ENCODE measurements around the gene NLN.
"Not testable (repeated sequence)": the region's sequence is repeated elsewhere in the genome, so short reads cannot be mapped to it uniquely, and the experiment has no call there.

The NLN gene

DNA sequence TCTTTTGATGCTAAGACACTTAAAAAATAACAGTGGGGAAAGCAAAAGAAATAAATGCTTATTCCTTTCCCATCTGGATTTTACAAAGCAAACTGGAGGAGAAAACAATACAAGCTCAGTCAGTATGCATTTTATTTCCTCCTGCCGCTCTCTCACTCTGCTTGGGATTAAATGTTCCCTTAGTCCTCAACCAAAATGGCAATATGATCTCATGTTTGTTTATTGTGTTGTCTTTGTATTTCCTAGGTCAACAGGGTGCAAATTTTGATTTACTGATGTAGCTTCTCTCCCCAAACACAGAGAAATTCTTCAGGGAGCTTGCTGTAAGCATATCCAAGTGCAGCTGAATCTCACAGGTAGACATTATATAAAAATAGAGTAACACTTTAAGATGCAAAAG, 112.3 kb downstream of the NLN start:
- no peak for DNase-seq

DNA sequence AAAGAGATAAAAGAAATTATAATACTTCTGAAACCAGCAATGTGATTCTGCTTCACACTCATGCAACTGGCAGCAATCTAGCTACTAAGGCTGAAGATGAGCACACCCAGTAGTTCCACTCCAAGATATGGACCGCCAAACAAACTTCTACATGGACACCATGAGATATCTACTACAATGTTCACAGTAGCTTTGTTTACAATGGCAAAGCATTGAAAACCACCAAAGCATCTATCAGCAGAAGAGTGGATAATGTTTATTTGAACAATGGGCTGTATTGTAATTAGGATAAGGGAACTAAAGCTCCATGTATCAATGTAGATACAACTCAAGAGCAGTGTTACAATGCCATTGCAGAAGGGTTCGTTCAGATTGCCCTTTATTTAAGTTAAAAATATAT, 113.2 kb downstream of the NLN start:
- DNase-seq: no peak

DNA sequence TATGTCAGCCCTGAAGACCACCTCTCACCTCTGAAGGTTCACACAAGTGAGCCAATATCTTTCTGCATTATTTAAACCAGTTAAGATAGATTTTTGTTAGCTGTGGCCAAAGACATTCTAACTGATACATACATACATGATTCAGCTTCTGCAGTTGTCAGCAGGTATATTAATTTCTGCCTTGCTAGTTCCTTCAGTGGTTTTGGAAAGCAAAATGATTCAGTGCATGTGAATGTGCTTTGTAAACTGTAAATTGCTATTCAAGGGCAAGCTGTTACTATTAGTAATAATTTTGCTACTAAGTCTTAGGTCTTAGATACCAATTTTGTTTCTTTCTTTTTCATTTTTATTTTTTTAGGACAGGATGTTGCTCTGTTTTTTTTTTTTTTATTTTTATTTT, 115.1 kb downstream of the NLN start:
- DNase-seq: no peak

DNA sequence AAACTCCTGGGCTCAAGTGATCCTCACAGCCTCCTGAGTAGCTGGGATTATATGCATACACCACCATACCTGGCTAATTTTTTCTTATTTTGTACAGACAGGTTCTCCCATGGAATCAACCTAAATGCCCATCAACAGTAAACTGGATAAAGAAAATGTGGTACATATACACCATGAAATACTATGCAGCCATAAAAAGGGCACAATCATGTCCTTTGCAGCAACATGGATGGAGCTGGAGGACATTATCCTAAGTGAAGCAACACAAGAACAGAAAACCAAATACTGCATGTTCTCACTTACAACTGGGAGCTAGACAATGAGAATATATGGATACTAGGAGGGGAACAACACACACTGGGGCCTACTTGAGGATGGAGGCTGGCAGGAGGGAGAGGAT, 117.2 kb downstream of the NLN start:
- DNase-seq: not testable (repeated sequence)

DNA sequence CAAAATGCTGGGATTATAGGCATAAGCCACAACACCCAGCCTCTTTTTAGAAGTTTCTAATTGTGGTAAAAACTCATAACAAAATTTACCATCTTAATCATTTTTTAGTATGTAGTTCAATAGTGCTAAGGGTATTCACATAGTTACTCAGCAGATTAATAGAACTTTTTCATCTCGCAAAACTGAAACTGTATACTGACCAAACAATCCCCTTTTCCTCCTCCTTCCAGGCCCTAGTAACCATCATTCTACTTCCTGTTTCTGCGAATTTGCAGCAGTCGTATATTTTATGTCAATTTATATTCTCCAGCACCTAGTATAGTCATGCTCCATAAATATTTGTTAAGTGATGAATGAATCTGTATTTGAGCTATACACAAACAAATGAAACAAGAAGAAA, 118.1 kb downstream of the NLN start:
- no peak for DNase-seq

DNA sequence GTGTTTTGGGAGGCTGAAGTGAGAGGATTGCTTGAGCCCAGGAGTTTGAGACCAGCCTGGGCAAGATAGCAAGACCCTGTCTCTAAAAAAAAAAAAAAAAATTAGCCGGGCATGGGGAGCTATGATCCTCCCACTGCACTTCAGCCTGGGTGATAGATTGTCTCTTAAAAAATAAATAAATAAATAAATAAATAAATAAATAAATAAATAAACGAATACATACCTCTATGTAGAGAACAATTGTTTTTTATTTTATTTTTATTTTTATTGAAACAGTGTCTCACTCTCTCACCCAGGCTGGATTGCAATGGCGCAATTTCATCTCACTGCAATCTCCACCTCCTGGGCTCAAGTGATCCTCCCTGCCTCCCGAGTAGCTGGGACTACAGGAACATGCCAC, 122.8 kb downstream of the NLN start:
- not testable (repeated sequence) for DNase-seq

DNA sequence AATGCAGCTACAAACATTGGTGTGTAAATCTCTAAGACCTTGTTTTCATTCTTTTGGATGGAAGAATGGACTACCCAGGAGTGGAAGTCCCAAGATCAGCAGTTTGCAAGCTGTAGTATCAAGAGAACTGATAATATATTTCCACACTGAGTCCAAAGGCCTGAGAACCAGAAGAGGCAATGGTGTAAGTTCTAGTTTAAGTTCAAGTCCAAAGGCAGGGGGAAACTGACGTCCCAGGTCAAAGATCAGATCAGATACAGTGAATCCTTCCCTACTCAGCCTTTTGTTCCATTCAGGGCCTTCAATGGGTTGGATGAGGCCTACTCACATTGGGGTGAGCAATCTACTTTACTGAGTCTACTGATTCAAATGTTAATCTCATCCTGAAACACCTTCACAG, 124.1 kb downstream of the NLN start:
- no peak for DNase-seq

DNA sequence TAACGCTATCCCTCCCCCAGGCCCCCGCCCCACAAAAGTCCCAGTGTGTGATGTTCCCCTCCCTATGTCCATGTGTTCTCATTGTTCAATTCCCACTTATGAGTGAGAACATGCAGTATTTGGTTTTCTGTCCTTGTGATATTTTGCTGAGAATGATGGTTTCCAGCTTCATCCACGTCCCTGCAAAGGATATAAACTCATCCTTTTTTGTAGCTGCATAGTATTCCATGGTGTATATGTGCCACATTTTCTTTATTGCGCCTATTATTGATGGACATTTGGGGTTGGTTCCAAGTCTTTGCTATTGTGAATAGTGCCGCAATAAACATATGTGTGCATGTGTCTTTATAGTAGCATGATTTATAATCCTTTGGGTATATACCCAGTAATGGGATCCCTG, 125.0 kb downstream of the NLN start:
- not testable (repeated sequence) for DNase-seq

DNA sequence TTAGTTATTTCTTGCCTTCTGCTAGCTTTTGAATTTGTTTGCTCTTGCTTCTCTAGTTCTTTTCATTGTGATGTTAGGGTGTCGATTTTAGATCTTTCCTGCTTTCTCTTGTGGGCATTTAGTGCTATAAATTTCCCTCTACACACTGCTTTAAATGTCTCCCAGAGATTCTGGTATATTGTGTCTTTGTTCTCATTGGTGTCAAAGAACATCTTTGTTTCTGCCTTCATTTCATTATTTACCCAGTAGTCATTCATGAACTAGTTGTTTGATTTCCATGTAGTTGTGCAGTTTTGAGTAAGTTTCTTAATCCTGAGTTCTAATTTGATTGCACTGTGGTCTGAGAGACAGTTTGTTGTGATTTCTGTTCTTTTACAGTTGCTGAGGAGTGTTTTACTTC, 127.9 kb downstream of the NLN start:
- DNase-seq: not testable (repeated sequence)

DNA sequence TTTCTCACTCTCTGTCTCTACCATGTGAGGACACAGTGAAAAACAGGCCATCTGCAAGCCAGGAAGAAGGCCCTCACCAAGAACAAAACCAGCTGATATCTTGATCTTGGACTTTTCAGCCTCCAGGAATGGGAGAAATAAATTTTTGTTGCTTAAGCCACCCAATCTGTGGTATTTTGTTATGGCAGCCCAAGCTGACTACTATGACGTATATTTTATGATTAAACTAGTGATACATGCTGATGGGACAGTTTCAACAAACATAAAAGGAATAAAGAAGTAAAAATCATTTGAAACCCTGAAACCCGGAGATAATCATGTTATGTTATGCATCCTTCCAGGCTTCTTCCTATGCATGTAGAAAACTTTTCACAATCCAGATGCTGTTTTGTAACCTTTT, 132.9 kb downstream of the NLN start:
- no peak for DNase-seq

DNA sequence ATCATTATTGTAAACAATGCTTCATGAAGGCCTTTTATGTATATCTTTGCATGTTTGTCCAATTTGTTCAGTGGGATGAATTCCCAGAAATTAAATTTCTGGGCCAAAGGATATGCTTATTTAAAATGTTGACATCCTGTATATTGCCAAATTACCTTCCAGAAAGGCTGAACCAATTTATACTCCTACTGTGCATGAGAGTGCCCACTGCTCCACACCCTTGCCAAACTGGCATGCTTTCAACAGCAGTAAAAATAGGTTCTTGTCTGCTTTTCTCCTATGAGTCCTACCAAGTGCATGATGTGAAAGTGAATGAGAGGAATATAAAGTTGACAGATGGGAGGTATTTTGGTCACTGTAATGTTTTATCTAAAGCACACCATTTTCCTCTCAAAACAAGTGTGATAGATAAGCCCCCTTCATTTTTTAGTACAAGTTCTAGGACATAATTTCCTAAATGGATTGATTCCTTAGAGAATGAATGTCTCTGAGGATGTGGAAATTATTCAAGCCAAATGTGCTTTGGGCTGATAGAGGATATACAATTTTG, 133.8 kb downstream of the NLN start:
- no peak for DNase-seq

DNA sequence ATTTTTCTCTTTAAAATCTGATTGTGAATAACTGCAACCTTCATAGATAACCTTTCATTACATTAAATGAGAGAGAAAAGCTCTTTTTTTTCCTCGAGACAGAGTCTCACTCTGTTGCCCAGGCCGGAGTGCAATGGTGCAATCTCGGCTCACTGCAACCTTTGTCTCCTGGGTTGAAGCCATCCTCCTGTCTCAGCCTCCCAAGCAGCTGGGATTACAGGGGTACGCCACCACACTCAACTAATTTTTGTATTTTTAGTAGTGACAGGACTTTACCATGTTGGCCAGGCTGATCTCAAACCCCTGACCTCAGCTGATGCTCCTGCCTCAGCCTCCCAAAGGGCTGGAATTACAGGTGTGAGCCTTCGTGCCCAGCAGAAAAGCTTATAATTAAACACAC, 134.5 kb downstream of the NLN start:
- DNase-seq: no peak

DNA sequence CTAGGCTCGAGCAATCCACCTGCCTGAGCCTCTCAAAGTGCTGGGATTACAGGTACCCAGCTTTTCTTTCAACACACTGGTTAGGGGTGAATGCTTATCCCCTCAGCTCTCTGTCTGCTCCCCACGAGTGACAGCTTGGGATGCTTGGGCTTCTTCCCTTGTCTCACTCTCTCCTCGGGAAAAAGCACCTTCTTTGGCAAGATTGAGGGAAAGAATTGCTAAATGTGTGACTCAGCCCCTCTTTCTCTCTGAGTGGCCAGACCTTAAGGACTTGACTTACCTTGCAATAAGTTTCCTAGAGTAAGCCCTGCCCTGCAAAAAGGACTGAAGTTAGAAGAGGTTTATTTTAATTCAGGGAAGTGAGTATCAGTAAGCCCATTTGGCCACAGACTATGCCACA, 136.3 kb downstream of the NLN start:
- DNase-seq: no peak

DNA sequence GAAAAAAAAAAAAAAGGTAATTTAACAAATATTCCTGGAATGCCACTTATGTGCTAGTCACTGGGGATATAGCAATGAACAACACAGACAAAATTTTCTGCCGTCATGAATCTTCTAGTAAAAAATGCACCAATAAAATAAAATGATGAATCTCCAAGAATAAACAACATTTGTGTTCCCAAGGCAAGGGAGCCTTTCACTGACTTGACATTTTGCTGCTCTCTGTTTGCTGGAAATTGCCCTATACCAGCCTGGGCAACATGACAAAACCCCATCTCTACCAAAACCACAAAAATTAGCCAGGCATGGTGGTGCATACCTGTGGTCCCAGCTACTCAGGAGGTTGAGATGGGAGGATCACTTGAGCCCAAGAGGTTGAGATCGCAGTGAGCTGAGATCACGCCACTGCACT, 139.8 kb downstream of the NLN start:
- DNase-seq: no peak

DNA sequence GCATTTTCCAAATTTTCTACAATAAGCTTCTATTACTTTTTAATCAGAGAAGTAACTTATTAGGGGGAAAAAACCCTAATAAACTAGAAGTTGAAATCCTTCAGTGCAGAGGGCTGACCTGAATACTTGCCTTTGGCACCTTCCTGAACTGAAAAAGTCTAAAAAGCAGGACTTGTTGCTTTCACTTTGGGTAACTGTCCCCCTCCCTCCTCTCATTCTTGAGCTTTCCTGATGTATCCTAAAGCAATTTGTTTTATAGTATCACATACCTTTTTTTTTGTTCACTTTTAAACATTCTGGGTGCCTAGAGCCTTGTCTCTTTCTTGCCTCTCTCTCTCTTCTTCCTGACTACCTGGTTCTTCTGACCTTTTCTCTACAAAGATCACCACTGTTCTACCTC, 140.4 kb downstream of the NLN start:
- DNase-seq: no peak

DNA sequence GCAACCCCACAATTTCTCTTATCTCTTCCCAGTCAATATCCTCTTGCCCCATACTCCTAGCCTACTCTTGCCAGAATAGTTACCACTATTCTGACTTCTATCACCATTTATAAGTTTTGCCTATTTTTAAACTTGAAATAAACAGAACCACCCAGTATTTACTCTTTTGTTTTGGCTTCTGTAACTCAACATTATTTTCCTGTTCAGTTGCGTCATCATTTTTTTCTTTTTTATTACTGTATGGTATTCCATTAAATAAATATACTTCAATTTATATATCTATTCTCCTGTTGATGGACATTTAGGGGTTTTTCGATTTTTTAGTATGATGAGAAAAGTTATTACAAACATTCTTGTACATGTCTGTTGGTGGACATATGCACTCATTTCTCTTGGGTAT, 141.7 kb downstream of the NLN start:
- no peak for DNase-seq

DNA sequence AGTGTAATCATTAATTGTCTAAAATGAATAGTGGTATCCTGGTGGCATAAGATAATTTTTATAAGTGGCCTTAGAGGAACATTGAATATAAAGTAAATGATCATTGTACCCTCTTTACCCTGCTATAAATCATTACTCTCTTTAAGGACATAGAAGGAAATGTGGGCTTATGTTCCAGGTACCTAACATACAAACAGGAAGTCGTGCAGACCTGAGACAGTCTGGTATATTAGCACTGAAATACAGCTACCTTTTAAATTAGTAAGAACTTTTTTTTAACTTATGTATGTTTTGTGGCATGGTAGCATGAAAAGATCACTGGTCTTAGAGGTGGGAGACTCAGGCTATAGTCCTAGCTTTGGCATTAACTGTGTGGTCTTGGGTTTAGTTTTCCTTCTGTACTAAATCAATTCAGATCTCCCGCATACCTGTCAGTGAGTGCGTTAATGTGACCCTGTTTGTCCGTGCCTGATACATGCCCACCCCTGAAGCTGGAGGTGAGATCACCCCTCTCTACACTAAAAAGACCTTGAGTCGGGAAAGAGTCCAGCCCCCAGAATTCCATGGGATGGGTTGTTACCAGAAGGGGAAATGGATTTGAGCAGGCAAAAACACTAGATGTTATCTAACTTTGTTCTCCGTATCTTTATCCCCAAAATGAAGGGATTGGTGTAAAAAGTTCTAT, 145.0 kb downstream of the NLN start:
- DNase-seq: no peak

DNA sequence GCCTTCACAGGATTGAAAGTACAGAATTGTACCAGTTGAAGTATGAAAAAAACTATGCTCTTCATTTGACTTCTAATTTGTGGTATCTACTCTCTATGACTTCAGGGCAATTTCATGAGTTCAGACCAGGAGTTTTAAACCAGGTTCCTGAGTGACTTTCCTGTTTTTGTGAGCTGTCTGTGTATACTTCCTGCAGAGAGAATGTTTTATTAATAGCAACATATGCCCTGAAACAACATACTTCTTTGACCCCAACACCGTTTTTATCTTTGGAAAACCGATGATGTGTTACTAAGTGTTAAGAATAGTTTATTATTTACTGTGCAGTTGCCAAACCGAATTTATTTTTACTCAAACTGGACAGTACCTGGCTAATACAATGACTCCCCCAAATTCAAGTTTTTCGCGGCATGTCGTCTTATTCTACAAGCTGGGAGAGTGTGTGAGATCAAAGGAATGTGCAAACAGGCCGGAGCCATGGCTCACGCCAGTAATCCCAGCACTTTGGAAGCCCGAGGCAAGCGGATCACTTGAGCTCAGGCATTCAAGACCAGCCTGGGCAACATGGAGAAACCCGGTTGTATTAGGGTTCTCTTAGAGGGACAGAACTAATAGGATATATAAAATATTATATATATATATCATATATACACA, 145.7 kb downstream of the NLN start:
- no peak for DNase-seq

DNA sequence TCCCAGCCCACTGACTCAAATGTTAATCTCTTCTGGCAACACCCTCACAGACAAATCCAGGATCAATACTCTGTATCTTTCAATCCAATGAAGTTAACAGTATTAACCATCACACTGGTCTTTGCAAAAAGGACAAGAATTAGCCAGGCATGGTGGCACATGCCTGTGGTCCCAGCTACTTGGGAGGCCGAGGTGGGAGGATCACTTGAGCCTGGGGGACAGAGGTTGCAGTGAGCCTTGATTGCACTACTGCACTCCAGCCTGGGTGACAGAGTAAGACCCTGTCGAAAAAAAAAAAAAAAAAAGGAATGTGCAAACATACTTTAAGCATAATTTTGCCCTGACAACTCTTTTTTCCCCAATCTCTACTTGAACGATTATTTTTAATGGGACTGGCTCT, 146.5 kb downstream of the NLN start:
- DNase-seq: no peak

DNA sequence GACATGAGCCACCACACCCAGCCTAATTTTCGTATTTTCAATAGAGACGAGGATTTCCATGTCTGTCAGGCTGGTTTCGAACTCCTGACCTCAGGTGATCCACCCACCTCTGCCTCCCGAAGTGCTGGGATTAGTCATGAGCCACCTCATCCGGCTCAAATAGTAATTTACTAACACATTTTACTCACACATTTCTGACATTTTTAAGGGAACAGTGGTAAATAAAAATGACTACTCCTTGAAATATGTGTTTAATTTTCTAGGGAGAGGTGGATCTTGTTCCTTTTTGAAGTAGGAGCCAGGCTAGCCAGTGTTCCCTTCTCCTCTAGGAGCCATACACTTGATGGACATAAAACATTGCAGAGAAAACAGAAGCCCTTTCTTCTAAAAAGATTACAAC, 149.2 kb downstream of the NLN start:
- DNase-seq: no peak

DNA sequence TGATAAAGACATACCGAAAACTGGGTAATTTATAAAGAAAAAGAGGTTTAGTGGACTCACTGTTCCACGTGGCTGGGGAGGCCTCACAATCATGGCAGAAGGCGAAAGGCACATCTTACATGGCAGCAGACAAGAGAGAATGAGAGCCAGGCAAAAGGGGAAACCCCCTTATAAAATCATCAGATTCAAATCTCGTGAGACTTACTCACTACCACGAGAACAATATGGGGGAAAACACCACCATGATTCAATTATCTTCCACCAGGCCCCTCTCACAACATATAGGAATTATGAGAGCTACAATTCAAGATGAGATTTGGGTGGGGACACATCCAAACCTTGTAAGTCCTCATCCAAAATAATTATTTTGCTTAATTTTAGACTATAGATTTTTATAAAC, 149.8 kb downstream of the NLN start:
- DNase-seq: not testable (repeated sequence)

DNA sequence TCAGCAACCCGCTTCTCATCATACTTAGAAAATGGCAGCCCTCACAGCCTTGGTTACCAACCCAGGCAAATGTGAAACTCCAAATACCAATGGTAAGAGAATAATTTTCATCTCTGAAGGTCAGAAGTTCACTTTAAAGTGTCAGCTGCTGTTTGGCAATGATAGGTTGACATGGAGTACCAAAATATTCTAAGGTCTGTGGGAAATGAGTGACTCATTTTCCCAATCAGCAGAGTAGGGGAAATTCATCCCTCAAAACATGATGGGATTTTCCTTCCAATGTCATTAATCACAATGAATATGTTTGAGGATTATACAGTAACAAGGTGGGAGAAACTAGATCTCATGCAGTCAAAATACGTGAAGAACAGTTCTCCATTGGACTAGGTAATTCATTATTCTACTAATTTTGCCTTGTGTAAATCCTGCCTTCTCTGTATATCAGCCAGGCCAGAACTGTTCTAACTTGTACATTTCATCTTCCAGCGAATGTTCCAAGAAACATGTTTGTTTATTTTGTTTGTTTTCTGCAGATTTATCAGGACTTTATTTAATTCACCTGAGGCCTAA, 151.3 kb downstream of the NLN start:
- DNase-seq: no peak

DNA sequence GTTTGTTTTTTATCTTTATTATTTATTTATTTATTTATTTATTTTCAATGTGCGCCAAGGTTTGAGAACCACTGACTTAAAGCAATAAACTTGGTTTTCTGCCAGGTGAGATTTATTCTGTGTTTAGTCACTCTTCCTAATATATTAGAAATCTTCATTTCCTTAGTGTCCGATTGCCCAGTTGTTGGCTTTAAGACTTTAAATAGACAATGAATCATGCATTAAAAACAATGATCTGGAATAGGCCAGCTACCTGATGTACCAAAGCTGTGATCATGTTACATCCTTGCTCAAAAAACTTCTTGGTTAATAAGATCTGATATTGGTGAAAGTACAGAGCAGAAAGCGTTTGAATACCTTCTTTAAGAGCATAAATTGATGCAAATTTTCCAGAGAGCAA, 152.2 kb downstream of the NLN start:
- no peak for DNase-seq

DNA sequence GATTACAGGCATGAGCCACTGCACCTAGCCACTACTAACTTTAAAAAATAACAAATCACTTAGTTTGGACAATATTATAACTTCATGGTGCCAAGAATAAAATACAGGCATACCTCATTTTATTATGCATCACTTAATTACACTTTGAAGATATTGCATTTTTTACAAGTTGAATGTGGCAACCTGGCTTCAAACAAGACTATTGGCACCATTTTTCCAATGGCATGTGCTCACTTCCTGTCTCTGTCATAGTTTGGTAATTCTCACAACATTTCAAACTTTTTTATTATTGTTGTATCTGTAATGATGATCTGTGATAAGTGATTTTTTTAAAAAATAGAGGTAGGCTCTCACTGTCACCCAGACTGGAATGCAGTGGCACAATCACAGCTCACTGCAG, 154.5 kb downstream of the NLN start:
- no peak for DNase-seq
